Testis (tissue), 2 donors: Measurements from ENCODE around the gene AP1G1.

Experiments
- CTCF ChIP-seq, 3 experiments: fragments of 450-650 bp in 2 of 3; fragments of 200-600 bp in 1 of 3; sonication (generic) in 1 of 3; IDR thresholded peaks; one replicate each; pipeline ENCODE4 v1.5.1; 2016 to 2019; ENCODE audit warnings: antibody characterized with exemption in 3 of 3, mild to moderate bottlenecking in 2 of 3, moderate library complexity in 1 of 3
- POLR2A ChIP-seq: fragments of 450-650 bp; IDR thresholded peaks from one replicate; pipeline ENCODE4 v1.6.1; 2017; ENCODE audit warnings: antibody characterized with exemption, mild to moderate bottlenecking, moderate library complexity

GRCh38 chr16:71854369-71854948 is 45.8 kb upstream of the AP1G1 start:
- no peak for TF ChIP-seq POLR2A
- no peak for TF ChIP-seq CTCF (IDR thresholded peaks at IDR 0.05)
